GM21619 (cell line): ENCODE data around the gene MPZL3.

Experiments
- ATAC-seq: cut with Tn5 transposase; IDR thresholded peaks from one replicate; pipeline ENCODE4 v1.9.1; 2021; ENCODE audit not compliant: unreplicated experiment

Gene MPZL3, protein sequence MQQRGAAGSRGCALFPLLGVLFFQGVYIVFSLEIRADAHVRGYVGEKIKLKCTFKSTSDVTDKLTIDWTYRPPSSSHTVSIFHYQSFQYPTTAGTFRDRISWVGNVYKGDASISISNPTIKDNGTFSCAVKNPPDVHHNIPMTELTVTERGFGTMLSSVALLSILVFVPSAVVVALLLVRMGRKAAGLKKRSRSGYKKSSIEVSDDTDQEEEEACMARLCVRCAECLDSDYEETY

DNA sequence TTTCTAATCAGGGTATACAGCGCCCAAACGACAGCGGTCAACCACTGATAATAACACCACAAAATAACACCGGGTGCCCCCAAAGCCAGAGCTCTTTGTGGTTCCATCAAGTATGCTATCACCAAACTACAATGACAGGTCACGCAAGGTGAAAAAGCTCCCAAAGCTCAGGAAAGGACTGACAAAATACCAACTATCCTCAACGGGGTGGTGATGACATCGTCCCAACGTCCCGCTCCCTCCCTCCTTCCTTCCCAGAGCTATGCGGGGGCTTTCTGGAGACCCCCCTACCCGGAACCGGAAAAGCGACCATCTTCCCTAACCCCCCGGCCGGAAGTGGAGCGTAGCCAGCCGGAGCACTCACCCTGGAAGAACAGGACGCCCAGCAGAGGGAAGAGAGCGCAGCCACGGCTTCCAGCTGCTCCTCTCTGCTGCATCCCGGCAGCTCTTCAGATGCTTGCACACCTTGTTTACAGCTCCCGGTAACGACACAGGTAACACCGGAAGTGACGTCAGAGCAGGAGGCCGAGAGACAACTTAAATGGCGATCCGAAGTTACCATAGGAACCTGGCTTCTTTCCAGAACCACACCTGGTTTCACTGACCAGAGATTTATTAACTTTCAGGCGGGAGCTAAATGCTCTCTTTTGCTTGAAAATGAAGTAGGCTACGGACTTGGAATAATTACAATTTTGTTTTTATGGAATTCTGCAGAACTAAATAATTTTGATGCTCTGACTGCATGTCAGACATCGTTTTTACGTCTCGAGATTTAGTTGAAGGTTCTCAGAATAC is at the start of gene MPZL3:
MPZL3 (minus strand) TSS at position 508 of the 795 bp plus-strand sequence; CDS start at position 437, 71 bp downstream.
- ATAC-seq, result peak; percentile 79

DNA sequence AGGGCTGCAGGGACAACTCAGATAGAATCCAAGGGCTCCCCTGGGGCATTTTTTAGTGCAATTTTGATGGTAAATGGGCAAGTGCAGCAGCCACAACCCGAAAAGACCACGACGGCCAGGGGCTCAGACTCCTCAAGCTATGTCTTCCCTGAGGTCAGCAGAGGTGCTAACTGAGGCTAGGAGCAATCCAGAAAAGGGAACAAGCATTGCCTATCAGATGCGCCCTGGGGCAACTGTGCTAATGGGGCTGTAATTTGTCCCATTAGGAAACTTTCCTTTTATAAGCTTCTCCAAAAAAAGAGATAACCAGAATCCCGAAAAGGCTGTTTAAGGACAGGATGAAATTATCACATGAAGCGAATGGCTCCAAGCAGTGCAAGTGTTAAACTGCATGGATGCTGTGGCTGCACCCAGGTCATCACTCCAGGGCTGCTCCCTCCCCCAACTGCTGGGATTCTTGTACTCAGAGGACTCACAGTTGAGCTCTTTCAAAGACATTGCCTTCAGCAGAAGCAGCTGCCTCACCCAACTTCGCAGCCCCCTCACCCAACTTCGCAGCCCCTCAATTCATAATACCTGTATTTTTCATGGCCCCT is 49.5 kb upstream of the MPZL3 start:
- no peak for ATAC-seq

DNA sequence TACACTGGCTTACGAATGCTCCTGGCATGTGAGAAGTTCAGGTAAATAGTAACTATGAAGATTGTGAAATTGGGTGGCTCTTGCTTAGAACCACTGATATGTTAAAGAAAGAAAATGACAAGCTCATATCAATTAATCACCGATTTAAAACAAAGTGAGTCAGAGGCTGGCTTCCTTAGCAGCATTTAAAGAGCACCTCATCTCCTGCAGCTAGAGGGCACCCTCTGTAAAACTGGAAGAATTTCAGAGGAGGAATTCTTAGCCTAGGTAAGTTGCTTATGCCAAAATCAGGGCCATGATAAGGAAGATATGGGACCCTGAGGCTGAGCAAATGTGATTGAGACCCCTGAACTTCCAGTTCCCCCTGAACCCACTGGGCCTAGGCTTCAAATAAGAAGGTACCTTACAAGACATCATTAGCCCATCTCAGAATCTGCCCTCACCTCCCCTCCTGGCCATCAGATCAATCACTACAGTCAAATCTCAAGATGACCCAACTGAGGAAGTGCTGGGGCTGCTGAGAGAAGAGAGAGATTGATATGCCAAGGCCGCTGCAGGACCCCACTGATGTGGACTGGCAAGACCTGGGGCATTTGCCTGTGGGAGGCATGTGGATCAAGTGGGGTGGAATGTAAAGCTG is 43.8 kb upstream of the MPZL3 start:
- no peak for ATAC-seq

DNA sequence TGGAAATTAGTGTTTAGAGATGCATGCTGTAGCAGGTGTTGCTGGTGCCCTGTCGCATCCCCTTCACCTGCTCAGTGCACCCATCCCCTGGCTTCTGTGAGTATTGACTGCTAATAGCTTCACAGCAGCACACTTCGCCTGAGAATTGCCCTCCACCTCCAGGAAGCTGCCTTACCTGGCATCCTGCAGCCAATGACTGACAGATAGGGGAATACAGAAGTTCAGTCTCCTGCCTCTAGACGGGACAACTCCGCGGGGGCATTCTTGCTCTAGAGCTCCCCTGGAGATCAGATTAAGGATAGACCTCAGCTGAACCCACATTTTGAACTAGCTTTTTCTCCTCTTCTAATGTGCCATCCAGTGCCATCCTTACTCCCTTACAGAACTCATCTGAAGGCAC is 43.0 kb upstream of the MPZL3 start:
- no peak for ATAC-seq

DNA sequence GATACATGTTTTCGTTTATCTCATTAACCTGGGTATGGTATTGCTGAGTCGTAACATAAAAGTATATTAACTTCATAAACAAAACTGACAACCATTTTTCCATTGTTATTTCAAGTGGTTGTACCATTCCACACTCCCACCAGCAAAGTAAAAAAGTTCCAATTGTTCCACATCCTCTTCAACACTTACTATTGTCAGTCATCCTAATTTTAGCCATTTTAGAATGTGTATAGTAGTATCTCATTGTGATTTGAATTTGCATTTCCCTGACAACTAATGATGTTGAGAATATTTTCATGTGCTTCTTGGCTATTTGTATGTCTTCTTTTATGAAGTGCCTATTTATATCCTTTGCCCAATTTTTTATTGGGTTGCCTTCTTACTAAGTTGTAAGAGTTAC is 41.9 kb upstream of the MPZL3 start:
- no peak for ATAC-seq

DNA sequence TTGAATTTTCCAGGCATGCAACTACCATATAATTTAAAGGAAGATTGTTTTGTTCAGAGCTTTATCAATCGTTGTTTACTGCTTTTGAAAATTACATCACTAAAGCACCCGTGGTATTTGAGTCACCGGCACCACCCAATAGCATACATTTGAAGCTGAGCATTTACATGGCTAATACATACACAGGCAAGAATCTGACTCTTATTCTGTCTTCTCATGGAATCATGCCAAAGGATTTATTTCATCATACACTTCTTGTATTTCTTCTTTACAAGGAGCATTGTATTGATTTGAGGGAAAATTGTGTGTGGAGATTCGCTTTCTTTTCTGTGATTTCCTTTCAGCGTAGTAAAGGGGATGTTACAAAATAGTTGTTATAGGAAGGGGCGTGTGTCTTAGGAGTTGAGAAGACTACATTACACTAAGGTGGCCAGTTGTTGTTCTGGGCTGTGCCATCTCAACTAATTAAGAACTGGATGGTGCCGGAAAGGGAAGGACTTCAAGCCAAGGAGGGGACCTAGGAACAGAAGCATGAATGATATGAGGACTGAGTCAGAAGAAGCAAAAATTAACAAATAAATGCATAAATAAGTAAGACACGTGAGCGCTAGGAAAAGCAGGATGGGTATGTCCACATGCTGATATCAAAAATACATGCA is 39.4 kb upstream of the MPZL3 start:
- ATAC-seq, result no peak

DNA sequence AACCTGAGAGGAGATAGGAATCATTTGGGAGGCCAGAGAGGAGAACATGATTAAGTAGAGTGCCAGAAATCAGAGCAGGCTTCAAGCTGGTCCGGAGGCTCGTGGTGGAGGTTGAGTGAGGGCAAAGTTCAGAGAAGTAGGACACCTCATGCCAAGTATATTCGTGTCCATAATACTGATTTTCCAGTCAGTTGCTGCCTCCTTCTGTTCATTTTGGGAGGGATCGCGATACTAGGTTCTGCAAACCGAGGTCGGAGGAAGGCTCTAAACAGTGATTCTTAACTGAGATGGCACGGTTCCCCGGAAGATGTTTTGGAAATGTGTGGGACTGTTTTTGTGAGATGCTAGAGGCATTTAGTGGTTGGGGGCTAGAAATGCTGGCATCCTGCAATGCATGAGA is 38.8 kb upstream of the MPZL3 start:
- ATAC-seq, result no peak

DNA sequence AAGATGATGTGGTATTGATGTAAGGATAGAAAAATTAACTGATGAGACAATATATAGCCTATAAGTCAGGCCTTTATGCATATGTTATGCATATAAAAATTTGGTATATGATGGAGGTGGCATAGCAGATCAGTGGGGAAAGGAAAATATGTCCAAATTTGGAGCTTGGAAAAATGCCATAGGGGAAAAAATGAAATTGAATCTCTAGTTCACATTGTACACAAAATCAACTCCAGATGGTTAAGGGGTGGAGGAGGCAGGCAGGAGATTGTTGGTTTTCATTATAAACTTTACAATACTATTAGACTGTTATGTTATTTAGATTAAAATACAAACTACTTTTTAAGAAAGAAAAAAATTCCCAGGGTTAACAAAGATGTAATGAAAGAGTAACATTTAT is 37.2 kb upstream of the MPZL3 start:
- ATAC-seq, result no peak

DNA sequence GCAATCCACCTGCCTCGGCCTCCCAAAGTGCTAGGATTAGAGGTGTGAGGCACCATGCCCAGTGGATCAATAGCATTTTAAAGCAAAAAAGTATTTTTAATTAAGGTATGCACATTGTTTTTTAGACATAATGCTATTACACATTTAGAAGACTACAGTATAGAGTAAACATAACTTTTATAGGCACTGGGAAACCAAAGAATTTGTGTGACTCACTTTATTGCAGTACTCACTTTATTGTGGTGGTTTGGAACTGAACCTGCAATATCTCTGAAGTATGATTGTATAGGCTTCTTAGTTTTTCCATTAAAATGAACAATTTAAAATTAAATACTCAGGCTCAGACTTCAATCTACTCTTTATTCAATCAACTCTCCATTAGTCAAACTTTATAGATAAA is 34.8 kb upstream of the MPZL3 start:
- ATAC-seq, result no peak

DNA sequence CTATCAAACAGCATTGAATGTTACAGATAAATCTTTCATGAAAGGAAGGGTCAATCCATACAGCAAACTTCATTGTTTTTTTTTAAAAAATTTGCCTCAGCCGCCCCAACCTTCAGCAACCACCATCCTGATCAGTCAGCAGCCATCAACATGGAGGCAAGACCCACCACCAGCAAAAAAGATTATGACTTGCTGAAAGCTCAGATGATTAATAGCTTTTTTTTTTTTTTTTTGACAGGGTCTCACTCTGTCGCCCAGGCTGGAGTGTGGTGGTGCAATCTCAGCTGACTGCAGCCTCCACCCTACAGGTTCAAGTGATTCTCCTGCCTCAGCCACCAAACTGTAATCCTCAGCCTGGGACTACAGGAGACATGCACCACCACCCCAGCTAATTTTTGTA is 34.4 kb upstream of the MPZL3 start:
- no peak for ATAC-seq

DNA sequence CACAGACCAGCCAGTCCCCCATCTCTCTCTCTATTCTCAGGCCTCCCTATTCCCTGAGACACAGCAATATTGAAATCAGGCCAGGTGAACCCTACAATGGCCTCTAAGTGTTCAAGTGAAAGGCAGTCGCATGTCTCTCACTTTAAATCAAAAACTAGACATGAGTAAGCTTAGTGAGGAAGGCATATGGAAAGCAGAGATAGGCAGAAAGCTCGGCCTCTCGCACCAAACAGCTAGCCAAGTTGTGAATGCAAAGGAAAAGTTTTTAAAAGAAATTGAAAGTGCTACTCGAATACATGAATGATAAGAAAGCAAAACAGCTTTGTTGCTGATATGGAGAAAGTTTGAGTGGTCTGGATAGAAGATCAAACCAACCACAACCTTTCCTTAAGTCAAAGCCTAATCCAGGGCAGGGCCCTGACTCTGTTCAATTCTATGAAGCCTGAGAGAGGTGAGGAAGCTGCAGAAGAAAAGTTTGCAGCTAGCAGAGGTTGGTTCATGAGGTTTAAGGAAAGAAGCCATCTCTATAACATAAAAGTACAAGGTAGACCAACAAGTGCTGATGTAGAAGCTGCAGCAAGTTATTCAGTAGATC is 31.7 kb upstream of the MPZL3 start:
- no peak for ATAC-seq

DNA sequence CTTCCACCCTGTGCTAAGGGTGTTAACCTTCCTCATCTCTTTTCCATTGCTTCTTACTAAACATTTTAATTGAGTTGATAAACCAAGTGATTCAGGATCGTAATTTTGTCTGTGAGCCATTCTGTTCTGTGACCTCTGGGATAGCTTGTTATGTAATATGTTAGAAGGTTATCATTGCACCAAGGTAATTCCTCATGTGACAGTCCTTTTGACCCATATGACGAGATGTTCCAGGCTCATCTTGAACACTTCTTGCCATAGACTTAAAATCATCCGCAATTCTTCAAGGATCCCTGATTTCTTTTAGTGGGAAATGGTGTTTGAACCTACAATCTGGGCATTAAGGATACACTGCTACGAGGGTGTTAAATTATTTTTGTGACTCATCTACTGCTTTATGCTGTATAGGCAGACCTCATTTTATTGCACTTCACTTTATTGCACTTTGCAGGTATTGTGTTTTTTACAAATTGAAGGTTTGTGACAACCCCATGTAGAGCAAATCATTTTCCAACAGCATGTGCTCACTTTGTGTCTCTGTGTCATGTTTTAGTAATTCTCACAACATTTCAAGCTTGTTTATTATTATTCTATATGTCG is 31.0 kb upstream of the MPZL3 start:
- ATAC-seq, result no peak

DNA sequence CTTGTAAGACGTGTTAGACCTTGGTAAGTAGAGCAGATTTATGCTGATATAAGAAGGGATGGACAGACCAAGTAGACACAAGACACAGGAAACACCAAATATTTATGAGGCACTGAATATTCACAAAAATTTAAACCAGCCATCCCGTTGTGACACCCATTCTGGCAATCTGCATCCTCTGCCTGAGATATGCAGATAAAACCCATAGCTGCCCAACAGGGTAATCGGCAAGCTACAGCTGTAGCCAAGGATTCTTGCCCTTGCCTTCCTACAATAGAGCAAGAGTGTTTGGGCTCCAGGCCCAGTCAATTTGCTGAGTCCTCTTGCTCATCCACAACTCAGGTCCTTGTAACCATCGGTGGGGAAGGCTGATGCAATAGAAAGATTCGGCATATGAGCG is 30.4 kb upstream of the MPZL3 start:
- ATAC-seq, result no peak

DNA sequence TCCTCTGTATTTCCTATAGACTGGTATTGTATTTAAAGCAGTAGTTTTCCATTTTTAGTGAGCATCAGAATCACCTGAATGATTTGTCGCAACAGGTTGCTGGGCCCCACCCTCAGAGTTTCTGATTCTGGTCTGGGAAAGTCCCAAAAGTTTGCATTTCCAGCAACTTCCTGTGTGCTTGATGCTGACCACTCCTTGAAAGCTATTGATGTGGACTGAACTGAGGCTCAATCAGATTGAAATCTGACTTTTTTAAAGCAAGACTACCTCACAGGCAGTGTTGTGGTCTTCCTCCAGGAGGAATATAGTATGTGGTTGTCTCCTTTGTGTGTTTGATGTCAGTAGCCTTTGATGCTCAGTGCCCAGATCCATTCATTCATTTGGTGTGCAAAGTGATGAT is 29.1 kb upstream of the MPZL3 start:
- no peak for ATAC-seq

DNA sequence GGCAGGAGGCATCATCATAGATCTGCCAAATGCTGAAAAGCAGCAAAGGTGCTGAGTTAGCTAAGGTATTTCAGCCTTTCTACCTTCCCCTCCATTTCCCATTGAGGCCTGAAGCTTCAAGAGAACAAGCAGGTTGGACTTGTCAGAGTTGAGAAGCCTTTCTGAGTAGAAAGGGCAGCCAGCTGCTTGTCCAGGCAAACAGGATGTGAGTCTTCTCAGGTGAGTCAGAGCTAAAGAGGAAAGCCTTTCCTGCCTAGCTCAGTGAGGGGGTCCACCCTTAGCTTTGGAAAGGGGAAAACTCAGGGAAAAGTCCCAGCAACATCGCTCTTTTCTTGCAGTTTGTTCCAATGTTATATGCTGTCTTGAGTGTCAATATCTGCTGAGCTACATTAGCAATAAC is 25.1 kb upstream of the MPZL3 start:
- ATAC-seq, result no peak

DNA sequence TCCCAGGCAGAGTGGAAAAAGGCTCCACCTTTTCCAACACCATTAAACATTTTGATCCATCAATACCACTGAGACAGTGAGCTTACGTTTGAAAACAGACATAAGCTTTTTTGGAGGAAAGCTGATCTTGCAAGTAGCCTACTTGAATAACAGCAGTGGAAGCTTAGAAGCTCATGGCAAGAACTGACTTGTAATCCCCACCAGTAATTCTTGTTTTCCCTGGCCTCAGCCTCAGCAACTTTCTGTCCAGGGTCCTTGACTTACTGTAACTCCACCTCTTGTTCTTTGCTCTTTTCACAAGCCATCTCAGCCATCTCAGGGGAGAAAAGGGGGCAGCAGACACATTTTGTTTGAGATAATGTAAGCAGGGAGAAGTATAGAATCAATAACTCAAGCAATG is 24.3 kb upstream of the MPZL3 start:
- ATAC-seq, result no peak

DNA sequence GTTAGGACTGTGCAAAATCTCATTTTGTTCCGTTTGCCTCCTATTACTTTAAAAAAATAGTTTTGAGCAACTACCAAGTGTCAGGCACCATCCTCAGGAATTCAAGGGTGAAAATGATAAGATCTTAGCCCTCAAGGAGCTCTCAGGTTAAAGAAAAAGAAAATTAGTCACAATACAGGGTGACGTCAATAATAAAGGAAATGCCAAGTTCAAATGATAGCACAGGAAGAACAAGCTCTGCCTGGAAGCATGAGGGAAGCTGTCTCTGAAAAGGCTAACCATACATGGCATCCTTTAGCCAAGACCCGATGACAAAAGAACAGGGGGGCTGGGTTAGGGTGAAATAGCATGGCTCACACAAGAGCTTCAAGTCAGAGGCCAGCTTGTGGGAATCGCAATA is 23.0 kb upstream of the MPZL3 start:
- no peak for ATAC-seq

DNA sequence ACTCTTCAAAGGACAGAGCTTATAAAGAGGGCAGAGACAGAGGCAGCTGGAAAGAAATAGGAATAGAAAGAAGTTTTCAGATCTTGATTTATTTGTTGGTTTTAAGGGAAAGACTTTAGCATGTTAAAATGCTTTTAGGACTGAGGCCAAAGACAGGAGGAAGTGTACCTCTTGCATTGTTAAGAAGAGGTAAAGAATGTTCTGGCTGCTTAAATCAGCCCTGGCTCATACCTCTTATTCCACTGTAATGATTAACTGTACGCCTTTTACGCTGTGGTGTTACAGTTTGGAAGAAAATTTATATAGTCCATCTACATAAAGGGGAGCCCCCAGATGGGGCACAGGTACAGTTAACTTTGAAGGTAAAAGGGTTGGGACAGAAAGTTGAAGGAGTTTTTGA is 22.0 kb upstream of the MPZL3 start:
- no peak for ATAC-seq

DNA sequence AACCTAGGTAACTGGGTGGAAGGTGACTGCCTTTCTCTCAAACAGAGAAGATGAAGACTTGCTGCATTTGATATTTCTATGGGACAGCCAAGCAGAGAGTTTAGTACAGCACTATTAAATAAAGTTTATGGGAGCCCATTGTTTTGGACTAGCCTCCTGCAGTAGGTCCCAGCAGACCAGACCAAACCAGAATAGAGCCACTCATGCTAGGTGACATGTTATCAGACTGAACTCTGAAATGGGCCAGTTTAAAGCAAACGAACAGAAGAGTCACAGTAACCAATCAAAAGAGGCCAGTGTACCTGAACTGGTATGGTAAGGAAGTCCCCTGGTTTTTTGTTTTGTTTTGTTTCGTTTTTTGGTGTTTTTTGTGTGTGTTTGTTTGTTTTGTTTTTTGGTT is 19.8 kb upstream of the MPZL3 start:
- ATAC-seq, result no peak

DNA sequence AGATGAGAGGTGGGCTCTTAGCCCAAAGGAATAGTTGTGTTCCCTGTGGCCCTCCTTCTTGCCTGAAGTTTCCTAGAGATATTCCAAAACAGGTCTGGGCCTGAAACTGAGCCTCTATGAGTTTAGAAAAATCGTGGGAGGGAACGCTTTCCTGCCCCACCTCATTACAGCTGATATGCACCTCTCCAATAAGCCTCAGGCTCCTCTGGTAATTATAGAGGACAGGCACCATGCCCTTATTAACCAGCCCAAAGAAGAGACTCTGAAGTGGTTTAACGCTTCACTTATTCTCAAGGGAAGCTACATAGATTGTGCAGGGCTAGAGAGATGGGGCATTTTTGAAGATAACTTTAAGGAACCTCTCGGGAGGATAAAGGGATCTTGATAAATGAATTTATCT is 15.3 kb upstream of the MPZL3 start:
- no peak for ATAC-seq

DNA sequence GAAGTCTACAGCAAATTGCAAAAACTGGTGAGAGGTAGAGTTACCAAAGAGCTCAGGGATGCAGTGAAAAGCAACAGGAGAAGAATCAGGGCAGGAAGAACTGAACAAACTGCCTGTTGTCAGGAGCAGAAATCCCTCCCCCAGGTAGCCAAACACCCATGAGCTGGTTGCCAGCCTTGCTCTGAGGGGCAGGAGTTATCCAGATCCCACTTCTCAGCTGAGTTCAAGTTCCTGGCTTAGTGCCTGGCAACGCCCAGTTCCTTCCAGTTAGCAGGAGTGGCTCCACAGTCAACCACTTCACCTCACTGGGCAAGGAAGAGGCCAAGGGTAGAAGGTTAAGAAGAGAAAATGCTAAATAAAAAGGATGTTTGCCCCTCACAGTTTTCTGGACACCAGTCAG is 13.8 kb upstream of the MPZL3 start:
- ATAC-seq, result no peak
